OCI-LY3 (cell line): ENCODE data around the gene ADAM8.

Source experiments
- EZH2phosphoT487 ChIP-seq: fragments of 200-600 bp; shearing (Covaris generic); IDR thresholded peaks from 2 replicates; pipeline ENCODE4 v1.6.1; 2018; ENCODE audit warnings: antibody characterized with exemption, mixed run types, low read depth
- TF ChIP-seq, protein P1 (sequence below): fragments of 200-600, 300-600 bp; sonication (generic); IDR thresholded peaks from 2 replicates; pipeline ENCODE4 v1.5.1; 2014; ENCODE audit warnings: antibody characterized with exemption, low read length, low read depth

GRCh38 chr10:133221331-133221730 lies 55.3 kb downstream of the ADAM8 start:
- TF ChIP-seq, protein P1, sequence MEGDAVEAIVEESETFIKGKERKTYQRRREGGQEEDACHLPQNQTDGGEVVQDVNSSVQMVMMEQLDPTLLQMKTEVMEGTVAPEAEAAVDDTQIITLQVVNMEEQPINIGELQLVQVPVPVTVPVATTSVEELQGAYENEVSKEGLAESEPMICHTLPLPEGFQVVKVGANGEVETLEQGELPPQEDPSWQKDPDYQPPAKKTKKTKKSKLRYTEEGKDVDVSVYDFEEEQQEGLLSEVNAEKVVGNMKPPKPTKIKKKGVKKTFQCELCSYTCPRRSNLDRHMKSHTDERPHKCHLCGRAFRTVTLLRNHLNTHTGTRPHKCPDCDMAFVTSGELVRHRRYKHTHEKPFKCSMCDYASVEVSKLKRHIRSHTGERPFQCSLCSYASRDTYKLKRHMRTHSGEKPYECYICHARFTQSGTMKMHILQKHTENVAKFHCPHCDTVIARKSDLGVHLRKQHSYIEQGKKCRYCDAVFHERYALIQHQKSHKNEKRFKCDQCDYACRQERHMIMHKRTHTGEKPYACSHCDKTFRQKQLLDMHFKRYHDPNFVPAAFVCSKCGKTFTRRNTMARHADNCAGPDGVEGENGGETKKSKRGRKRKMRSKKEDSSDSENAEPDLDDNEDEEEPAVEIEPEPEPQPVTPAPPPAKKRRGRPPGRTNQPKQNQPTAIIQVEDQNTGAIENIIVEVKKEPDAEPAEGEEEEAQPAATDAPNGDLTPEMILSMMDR: no peak
- TF ChIP-seq EZH2phosphoT487: no peak
